Effector CD8-positive, alpha-beta T cell (primary cell): ENCODE results near the gene ST8SIA4.

Source experiments
- DNase-seq: peaks from one replicate; lab custom pipeline; 2025; lab: John Stamatoyannopoulos, UW
- total RNA-seq, 4 experiments: gene quantifications; one replicate each; lab custom pipeline; 2026; lab: John Stamatoyannopoulos, UW

Gene ST8SIA4, protein sequence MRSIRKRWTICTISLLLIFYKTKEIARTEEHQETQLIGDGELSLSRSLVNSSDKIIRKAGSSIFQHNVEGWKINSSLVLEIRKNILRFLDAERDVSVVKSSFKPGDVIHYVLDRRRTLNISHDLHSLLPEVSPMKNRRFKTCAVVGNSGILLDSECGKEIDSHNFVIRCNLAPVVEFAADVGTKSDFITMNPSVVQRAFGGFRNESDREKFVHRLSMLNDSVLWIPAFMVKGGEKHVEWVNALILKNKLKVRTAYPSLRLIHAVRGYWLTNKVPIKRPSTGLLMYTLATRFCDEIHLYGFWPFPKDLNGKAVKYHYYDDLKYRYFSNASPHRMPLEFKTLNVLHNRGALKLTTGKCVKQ
- 50.2 to 101 (median 78.2) reads per million in 4 experiments for total RNA-seq

DNA sequence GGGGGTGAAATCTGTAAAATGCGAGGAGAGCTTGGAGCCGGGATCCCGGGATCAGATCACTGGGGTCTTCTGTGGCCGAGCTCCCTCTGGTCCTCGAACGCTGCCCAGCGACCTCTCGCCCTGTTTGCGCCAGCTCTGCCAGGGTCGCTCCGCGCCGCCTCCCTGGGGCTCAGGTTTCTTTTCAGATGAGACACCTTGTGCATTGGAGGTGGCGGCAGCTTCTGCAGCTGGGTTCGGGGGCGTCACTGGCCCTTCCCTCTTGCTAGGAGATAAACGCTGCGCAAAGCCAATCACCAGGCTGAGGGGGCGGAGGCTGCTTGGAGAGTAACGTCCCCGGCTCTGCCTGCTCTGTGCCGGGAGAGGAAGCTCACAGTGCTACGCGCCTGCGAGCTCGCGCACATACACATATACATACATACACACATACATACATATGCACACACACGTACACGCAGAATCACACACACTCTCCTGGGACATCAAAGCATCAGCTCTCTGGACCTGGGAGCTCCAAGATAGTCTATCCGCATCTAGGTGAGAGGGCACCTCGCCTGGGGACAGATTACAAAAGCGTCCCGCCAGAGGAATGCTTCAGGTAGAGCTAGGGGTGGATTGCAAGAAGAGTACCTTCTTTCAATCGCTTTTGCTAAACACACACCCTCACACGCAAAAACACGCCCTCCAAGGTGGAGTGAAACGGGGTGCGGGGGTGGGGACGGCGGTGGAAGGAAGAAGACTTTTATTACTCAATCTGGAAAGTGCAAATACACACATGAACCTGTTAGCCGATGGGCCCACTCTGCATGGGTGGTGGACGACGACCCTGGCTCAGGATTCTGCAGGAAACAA is at the start of gene ST8SIA4:
TSS of gene ST8SIA4 (minus strand) at position 244 of the 849 bp plus-strand sequence. CDS start 327 bp downstream, outside the sequence.
- DNase-seq: peak; percentile 80

DNA sequence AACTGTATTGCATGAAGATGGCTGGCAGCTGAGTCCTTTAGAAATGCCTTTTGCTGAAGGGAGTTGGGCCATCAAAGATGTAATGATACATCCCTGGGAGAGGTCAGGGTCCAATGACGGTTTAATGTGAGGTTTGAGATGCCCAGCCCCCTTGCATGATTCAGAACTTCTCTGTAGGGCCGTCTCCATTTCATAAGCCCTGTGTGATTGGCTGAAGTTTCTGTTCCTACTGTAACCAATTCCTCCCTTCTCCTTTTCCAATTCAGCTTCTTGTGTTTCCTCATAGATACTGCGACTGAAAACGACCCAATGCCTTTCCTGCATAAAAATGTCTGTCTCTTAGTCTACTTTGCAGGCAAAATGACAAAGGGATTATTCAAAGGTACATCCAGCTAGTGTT is 47.9 kb upstream of the ST8SIA4 start:
- no peak for DNase-seq

DNA sequence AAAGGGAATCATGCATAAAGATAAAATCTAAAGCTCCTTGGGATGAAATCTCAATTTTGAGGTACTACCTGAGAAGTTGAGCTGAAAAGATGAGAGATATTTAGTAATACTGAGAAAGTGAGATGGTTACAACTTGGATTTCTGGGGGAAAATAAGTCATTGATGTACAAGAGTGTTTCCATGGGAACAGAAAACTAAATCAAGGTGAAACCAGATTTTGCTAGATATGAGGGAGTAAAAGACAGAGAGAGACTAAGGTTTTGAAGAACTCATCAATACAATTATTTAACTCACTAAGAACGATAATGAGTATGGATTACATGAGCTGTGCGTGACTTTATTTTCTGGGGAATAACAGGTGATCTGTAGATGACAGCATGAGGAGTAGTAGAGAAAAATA is 10.2 kb upstream of the ST8SIA4 start:
- no peak for DNase-seq

DNA sequence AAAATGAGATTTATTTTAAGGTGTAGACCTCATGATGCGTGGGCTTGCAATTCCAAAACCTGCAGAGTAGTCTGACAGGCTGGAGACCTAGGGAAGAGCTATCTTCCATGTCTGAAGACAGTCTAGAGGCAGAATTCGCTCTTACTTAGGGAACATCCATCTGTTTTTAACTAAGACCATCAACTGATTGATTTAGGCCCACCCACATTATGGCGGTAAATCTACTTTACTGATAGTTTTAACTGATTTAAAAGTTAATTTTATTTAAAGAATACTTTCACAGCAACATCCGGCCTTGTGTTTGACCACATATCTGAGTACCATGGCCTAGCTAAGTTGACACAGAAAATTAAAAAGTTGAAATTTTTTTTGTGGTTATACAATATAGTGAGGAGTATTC is 6.0 kb upstream of the ST8SIA4 start:
- DNase-seq: no peak

DNA sequence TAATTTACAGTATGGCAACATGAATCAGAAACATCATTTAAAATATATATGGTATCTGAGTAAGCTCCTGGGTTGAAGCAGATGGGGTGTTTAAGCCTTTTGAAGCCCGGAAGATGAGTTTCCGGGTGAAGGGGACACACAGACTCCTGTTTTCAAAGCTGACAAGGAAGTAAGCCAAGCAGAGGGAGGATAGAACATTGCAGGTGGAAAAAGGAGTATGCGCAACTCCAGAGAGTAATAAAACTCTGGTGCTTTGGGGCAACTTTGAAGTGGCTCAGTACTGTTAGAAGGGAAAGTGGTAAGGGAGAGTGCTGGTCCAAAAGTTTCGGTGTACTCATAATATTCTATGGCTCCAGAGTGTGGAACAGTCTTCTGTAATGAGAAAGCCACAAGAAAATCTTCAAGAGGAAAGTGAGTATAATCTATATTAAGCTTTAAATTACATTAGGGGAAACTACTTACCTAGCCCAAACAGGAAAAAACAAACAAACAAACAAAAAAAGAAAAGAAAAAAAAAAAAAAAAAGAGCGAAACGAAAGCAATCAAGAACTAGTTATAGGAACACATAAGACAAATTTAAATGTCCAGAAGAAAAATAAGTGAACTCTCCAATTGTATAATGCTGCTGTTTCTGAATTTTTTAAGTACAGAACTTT is 2.3 kb upstream of the ST8SIA4 start:
- peak; percentile 1 for DNase-seq

DNA sequence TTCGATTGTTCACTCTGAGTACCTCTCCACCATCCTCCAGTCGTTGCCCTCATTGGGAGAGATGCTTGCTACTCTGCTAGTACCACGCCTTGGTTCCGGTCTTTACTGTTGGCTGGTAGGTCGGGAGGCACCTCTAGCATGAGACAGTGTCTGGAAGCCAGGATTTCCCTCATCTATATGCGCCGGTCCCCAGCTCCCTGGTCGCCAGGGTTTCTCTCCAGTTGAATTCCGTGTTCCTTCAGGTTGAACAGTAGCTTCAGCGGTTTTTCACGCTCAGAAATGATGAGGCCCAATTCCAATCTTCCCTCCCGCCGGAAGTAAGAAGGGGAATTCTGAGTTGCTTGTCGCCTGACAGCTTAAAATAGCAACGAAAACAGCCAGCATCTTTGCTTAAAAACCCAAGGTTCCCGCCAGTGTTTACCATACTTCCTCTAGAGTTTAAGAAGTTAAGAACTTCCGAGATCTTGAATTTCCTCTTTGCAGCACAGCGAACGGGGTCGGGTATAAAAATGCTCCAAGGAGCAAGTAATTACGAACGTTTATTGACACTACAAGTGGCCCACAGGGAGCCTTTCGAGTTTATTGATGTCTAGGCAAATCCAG is 1.3 kb upstream of the ST8SIA4 start:
- peak; percentile 22 for DNase-seq

DNA sequence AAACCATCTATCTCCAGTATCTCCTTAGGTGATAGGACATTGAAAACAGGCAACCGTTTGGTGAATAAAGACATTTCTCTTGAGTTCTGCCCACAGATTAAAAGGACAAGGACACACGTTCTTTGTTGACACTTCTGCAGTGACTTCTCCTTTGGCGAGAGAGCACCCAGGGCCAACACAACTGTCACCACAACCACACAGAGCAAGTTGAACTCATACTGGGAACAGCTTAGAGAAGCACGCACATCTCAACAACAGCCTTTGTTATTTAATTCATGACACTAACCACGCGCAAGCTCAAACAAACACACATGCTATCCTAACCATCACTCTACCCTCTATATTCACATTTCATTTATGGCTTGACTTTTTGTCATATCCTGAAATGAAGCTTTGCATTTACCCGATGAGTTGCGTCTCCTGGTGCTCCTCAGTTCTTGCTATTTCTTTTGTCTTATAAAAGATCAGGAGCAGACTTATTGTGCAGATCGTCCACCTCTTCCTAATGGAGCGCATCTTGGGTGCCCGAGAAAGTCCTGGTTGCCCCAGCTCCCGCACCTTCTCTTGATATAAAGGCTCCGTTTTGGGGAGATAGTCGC is 543 bp downstream of the ST8SIA4 start:
- DNase-seq: peak; percentile 2

DNA sequence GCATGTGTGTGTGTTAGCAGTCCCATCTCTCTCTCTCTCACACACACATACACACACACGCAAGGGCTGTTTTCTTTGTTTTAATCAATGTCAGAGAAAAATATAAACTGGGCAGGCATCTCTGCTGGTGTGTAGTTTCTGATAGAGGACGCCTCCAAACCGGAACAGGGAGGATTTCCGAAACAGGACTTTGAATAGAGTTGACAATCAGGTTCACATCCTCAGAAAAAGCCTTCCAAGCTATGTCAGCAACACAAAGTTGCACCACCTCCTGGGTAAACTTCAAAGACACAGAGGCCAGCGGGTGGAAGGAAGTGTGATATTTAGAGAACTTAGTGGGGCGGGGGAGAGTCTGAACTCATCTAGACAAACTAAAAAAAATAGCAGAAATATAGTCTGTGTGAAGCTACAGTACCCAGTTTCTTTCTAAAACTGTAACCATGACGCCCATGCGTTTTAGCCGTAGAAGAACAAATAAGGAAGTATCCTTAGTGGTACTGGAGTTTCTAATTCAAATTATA is 1.2 kb downstream of the ST8SIA4 start:
- DNase-seq: peak; percentile 31

DNA sequence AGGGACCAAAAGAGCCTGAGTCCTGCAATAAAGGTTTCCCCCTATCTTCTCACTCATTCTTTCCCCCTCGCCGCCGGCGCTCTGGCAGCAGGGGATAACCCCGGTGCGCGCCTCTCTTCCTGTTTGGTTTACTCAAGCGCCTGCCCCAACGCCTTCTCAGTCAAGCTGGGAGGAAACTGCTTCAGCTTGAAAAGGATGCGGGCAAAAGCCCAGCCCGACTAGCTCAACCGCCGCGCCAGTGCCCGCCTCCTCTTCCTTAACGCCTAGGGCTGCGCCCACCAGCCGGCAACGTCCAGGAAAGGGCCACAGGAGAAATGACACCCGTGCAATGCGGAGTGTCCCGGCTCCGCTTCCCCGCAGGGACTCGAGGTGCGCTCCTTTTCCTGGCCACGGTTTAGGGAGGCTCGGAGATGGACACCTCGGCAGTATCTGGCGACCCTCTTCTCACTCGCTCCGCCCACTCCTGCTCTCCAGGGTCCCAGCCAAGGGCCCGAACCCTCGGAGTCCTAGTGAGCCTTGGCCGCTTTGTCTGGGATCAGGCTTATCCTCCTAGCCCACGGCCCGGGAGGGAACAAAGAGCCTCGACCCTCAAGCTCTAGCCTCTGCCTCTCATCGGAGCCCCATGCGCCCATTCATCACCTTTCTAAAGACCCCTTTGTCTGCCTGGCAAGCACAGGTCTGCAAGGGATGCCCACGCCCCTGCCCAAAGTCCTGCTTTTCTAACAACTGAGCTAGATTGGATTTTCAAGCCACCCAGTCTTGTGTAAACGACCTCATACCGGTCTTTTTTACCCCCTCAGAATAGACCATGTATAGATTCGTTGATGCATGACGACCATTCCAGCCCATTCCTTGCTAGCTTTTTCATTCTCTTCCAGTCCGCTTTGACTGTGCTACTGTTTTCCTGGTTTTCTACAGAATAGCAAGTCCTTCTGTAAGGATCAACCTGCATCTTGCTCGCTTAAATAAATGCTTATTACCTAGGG is 2.0 kb downstream of the ST8SIA4 start:
- DNase-seq: peak; percentile 73

DNA sequence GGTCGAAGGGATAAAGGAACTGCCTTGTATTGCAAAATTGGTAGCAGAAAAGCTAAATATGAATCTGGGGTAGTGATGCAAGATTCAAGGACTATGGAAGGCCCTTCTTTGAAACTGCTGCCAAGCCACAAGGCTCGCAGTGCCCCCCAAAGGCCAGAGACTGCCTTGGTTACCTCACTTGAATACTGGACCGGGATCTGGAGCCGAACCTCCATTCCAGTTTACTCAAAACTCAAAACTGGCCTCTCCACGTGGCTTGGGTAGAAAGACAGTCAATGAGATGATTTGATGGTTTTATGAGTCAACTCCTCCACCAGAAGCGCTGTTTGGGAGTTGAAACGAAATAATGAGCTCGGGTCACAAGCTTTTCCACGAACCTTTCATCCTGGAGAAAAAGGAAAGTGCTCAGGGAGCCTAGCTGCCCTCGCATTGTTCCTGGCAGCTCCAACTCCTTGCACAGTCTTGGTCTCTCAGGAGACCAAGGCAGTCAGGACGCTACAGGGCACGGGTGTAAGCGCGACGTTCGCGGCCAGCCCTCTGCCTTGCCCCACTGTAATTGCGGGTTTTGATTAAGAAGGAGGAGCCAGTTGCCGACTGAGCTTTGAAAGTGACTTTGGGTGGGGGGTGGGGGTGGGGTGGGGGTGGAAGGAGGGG is 2.8 kb downstream of the ST8SIA4 start:
- DNase-seq: no peak

DNA sequence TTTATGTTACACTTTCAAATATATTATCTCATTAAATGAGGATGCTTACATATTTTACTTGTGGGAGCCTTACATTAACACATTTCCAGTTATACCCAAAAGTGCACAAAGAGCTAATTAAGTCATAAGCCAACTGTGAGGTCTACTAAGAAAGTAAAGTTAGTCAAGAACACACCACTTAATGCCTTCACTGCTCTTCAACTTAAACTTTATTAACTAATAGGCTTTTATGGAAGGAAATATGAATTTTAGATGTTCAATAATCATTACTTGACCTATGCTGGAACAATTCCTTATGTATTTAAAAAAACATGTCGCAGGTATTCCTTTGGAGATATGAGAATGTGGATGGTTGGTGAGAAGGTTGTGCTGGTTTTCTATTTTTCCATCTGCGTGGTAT is 3.4 kb downstream of the ST8SIA4 start:
- DNase-seq: no peak

DNA sequence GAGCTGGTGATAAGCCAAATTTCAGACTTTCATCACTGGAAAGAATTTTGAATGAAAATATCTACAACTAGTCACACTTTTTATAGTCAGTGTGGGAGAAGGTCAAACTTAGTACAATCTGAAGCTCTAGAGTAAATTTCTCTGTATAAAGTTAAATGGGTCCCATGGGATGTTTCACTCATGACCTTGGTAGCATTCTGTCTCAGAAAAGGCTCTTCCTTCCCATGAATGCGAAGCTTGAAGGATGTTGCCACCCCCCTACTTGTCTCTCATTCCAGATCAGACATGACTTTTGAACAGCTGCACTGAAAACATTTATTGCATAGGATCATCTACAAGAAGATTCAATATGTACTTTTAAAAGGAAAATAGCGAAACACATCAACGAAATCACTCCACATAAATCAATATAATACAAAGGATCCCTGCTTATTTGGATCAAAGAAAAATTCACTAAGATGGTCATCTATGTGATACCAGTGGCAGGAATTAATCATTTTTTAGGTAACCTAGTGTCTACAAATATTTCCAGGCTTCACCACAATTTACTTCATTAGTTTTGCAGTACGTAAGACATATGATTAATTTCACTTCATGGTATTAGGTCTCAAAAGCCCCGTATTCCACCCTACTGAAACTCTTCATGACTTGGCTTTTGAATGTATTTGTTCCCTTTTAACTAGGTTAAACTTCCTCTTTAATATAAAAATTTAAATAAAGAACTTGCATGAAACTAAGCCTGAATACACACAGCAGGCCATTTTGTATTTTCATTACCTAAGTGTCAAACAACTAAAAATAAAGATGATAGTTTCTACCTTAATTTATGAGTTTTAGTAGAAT is 4.4 kb downstream of the ST8SIA4 start:
- no peak for DNase-seq

DNA sequence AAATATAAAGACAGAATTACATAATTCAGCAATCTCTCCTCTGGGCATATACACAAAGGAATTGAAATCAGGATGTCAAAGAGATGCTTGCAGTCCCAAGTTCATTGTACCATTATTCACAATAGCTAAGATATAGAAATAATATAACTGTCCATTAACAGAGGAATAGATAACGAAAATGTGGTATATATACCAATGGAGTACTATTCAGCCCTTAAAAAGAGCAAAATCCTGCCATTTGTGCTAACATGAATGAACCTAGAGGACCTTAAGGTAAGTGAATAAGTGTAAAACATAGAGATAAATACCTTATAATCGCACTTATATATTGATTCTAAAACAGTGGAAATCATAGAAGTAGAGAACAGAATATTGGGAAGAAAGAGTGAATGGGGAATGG is 7.0 kb downstream of the ST8SIA4 start:
- DNase-seq: no peak

DNA sequence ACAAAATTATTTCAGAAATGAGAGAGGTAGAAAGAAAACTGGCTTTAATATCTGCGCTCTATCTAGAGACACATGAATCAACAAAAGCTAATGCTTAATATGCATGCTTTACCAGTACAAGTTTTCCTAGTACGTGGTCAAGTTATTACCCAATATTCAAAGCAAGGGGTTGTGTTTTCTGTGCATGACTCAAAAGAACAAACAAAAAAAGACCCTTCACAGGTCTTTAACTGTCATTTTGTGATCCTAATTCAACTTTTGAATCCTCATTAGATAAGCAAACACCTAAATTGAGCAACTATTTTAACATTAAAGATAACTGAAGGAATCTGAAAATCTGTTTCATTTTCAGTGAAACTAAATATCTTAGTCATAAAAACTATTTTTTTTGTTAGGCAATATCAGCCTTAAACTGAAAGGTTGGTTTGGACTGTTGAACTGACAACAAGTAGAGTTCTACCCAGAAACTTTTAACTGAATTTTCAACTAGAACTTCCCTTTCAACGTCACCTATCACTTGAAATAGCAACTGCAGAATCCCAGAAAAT is 12.5 kb downstream of the ST8SIA4 start:
- no peak for DNase-seq

DNA sequence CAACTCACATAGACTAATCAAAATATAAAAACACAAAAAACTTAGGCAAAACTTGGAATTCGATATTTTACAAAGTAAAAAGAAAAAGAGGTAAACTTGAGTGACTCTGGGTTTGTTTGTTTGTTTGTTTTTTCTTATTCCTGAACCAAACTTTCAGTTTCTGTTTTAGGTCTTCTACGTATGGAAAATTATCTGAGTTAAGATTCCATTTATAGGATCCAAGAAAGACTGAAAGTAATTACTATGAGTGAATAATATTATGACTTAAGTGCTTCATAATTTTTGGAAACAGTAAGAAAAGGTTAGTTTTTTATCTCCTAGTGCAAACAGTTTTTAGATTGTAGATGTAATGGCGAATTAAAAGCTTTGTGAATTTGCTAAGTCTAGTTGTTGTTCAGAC is 13.2 kb downstream of the ST8SIA4 start:
- DNase-seq: no peak

DNA sequence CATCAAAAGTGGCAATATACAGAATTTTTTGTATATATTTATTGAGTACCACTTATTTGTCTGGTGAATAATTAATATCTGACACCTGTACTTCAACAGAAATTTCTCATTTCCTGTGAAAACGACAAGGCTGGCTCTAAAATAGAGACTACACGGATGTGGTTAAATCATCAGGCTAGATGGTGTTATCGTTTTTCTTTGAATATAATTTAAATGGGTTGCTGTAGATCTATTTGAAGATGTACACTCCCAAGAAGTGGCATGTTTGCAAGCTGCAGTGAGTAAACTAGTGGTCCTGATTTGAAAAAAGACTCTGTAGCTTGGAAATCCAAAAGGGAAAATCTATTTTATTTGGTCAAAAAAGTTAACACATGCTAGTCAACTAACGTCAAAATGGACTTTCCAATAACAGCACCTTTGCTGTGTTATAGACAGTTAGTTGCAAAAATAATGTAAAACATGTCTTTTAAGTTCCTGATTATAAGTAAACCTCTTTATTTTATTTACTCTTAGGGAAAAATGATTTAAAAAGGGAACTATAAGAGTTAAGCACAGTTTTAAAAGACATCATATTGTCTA is 13.8 kb downstream of the ST8SIA4 start:
- DNase-seq: no peak

DNA sequence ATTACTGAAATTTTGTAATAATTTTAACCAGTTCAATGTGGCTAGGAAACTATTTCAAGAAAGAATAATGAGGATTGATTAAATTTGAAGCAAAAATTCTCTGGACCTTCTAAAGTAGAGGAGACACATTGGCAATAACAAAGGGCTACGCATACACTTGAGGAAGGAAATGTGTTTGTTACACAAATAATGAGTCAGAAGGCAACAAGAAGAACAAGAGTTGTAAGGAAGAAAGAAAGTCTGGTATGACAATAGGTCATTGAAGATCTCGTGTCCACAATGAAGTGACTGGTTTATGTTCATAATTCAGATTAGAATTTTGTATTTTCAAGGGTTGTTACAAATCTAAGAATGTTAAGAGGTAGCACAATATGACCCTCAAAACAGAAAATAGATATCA is 25.8 kb downstream of the ST8SIA4 start:
- no peak for DNase-seq
